Panc1 (cell line): Measurements from ENCODE around the gene PDLIM7. TPM values are rescaled to one million over a fixed set of nuclear protein-coding genes. Genes with fewer than 3 reads are reported as not detected.
A peak's percentile ranks its signal among the peaks of the same experiment; 100 is the strongest.

ENCODE experiments used
- ATAC-seq: fragments of 200-7000 bp; cut with Tn5 transposase; 2 replicates; pipeline ENCODE4 v1.9.1; 2020; ENCODE audit warnings: mild to moderate bottlenecking, moderate library complexity
- BruUV-seq: library from RNA; stranded (reverse); fragments of 400-500 nt; replicated peaks from 2 replicates; lab custom pipeline; 2021; lab: Mats Ljungman, UMichigan
- CTCF ChIA-PET: fragments of 300-600 bp; sonication (Branson Sonifier 250); formaldehyde crosslinking; loops from one replicate; lab custom pipeline; 2022; ENCODE audit warnings: antibody characterized with exemption; lab: Charles Lee
- POLR2A ChIA-PET: fragments of 300-600 bp; sonication (Branson Sonifier 250); formaldehyde crosslinking; loops from one replicate; lab custom pipeline; 2022; ENCODE audit warnings: antibody characterized with exemption; lab: Charles Lee
- DNase-seq: peaks from one replicate; pipeline ENCODE4 v3.0.0-alpha.2; 2010; ENCODE audit warnings: low read depth, low spot score
- H3K27ac ChIP-seq: 2 replicates; pipeline ENCODE4 v1.5.1; 2011; ENCODE audit warnings: mild to moderate bottlenecking, low read length, inconsistent platforms
- H3K27me3 ChIP-seq: fragments of 200-500 bp; sonication (Bioruptor generic); 2 replicates; pipeline ENCODE4 v1.6.0; 2014; ENCODE audit warnings: low read length, inconsistent platforms; ENCODE audit not compliant: control insufficient read depth, insufficient read depth
- H3K36me3 ChIP-seq: fragments of 200-500 bp; sonication (Bioruptor generic); 2 replicates; pipeline ENCODE4 v1.5.1; 2014; ENCODE audit warnings: inconsistent platforms, mild to moderate bottlenecking, low read length, moderate library complexity; ENCODE audit not compliant: control insufficient read depth, insufficient read depth
- H3K4me1 ChIP-seq: 2 replicates; pipeline ENCODE4 v1.5.1; 2011; ENCODE audit warnings: inconsistent platforms, mild to moderate bottlenecking, low read length, moderate library complexity; ENCODE audit not compliant: control insufficient read depth, insufficient read depth
- H3K4me3 ChIP-seq, 2 experiments: 2 replicates each; pipeline ENCODE4 v1.5.1; 2011 to 2012; ENCODE audit warnings: low read depth in 2 of 2, low read length in 2 of 2, mild to moderate bottlenecking in 2 of 2, inconsistent platforms in 1 of 2, moderate library complexity in 1 of 2
- H3K9me3 ChIP-seq: fragments of 200-500 bp; sonication (Bioruptor generic); 2 replicates; pipeline ENCODE4 v1.5.1; 2014; ENCODE audit warnings: low read depth, mild to moderate bottlenecking, inconsistent platforms, low read length, moderate library complexity; ENCODE audit not compliant: control insufficient read depth, insufficient read depth
- CTCF ChIP-seq: fragments of 450-650 bp; IDR thresholded peaks from 2 replicates; pipeline ENCODE4 v1.5.1; 2017; ENCODE audit warnings: mild to moderate bottlenecking
- POLR2AphosphoS5 ChIP-seq: IDR thresholded peaks from 2 replicates; pipeline ENCODE4 v1.6.1; 2012; ENCODE audit warnings: mild to moderate bottlenecking, low read depth, low read length, moderate library complexity
- SIN3A ChIP-seq: IDR thresholded peaks from 2 replicates; pipeline ENCODE4 v1.6.1; 2012; ENCODE audit warnings: low read depth, mild to moderate bottlenecking, low read length, moderate library complexity, borderline replicate concordance; ENCODE audit not compliant: insufficient read depth
- TCF7L2 ChIP-seq: IDR thresholded peaks from 2 replicates; pipeline ENCODE4 v1.6.1; 2011; ENCODE audit warnings: mild to moderate bottlenecking, low read depth, low read length, inconsistent platforms
- in situ Hi-C: cut with HindIII; loops from 2 replicates; pipeline ENCODE4 v1.10.0; 2016; ENCODE audit warnings: low sequenced_read_pairs, low pct_unique_long_range_greater_than_20kb
- intact Hi-C: fragments of 100-400 bp; cut with micrococcal nuclease; formaldehyde crosslinking; loops from one replicate; pipeline ENCODE4 v1.10.0; 2022; ENCODE audit not compliant: unreplicated experiment
- total RNA-seq: library from RNA; stranded (reverse); gene quantifications from one replicate; pipeline ENCODE4 v1.2.1, GENCODE V29; 2021; ENCODE audit not compliant: unreplicated experiment
- TF ChIP-seq, protein P1 (sequence below), 2 experiments: IDR thresholded peaks; 2 replicates each; pipeline ENCODE4 v1.6.1; 2011 to 2012; ENCODE audit warnings: low read depth in 2 of 2, control low read depth in 1 of 2, low read length in 1 of 2, mild to moderate bottlenecking in 1 of 2, moderate library complexity in 1 of 2; ENCODE audit not compliant: insufficient read depth in 1 of 2

The PDLIM7 gene
- total RNA-seq, 1 experiment from 2014 or later, result 62.9 TPM

- H3K36me3 ChIP-seq, result peaks cover 3% of the 10 kb centered on the region; the same call in 1 of the 2 replicates
- TF ChIP-seq CTCF, result no peak
- no peak for TF ChIP-seq TCF7L2
- no peak for TF ChIP-seq SIN3A
- TF ChIP-seq POLR2AphosphoS5, result no peak
- TF ChIP-seq, protein P1, sequence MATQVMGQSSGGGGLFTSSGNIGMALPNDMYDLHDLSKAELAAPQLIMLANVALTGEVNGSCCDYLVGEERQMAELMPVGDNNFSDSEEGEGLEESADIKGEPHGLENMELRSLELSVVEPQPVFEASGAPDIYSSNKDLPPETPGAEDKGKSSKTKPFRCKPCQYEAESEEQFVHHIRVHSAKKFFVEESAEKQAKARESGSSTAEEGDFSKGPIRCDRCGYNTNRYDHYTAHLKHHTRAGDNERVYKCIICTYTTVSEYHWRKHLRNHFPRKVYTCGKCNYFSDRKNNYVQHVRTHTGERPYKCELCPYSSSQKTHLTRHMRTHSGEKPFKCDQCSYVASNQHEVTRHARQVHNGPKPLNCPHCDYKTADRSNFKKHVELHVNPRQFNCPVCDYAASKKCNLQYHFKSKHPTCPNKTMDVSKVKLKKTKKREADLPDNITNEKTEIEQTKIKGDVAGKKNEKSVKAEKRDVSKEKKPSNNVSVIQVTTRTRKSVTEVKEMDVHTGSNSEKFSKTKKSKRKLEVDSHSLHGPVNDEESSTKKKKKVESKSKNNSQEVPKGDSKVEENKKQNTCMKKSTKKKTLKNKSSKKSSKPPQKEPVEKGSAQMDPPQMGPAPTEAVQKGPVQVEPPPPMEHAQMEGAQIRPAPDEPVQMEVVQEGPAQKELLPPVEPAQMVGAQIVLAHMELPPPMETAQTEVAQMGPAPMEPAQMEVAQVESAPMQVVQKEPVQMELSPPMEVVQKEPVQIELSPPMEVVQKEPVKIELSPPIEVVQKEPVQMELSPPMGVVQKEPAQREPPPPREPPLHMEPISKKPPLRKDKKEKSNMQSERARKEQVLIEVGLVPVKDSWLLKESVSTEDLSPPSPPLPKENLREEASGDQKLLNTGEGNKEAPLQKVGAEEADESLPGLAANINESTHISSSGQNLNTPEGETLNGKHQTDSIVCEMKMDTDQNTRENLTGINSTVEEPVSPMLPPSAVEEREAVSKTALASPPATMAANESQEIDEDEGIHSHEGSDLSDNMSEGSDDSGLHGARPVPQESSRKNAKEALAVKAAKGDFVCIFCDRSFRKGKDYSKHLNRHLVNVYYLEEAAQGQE (IDR thresholded peaks at IDR 0.05; ENCODE audit: insufficient read depth in 1 of 2, low read depth in 2 of 2, low read length in 1 of 2), result no peak
- no peak overlapping the region for H3K4me3 ChIP-seq
- H3K9me3 ChIP-seq, result no peaks in the 10 kb centered on the region
- ATAC-seq (no peak), DNase-seq (no peak)
- CTCF ChIA-PET, result interaction anchor here (0.6 kb wide), 1 partner anchor 327 kb away, joined by 8 read pairs; no protein-coding TSS in a partner anchor
- no peaks in the 10 kb centered on the region for H3K27me3 ChIP-seq
- BruUV-seq, result no TSS peak
- POLR2A ChIA-PET, result no interaction called here
- in situ Hi-C loops (no loop called here), intact Hi-C loops (no loop called here)
- peaks cover 20% of the 10 kb centered on the region for H3K4me1 ChIP-seq
- H3K27ac ChIP-seq, result no peak overlapping the region
Measured at GRCh38 chr5:177490311-177490991, 7.0 kb downstream of the PDLIM7 start.

DNA sequence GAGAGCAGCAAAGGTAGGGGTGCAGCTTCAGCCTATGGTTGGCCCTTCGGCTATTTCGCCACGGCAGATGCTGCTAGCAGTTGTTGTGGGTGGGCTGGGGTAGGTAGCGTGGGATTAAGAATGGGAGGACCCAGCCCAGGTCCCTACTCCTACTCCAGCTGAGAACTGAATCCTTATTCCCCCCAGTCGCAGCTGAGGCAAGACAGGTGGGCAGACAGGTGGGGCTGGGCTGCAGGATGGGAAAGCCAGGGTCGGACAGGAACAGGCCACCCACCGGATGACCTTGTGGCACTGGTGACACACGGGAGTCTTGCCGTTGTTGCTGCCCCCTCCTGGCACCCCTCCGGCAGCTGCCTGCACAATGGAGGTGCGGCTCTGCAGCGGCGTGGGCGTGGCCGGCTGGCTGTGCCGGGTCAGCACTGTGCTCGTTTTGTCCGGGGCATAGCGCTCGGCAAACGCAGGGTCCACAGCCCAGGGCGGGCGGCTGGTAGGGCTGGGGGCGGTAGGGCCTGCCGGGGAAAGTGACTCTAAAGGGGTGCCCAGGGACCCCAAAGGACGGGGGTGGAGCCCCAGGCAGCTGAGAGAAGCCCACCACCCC, 8.2 kb downstream of the PDLIM7 start:
- no peak for DNase-seq
- Histone ChIP-seq H3K27me3 (no peaks in the 10 kb centered on the region), H3K36me3 (peaks cover 3% of the 10 kb centered on the region; the same call in 1 of the 2 replicates), H3K27ac (no peak overlapping the region), H3K4me3 (no peak overlapping the region), H3K4me1 (peaks cover 7% of the 10 kb centered on the region), H3K9me3 (no peaks in the 10 kb centered on the region)
- in situ Hi-C loops (no loop called here), intact Hi-C loops (no loop called here)
- POLR2A ChIA-PET, result interaction anchor here (1.0 kb wide), 1 partner anchor 86 kb away, joined by 7 read pairs; no protein-coding TSS in a partner anchor
- BruUV-seq, result no TSS peak
- CTCF ChIA-PET, result no interaction called here
- ATAC-seq, result 0 out of 2 replicates have a peak, but pooled peaks have one; percentile 17
- TF ChIP-seq POLR2AphosphoS5 (no peak), TCF7L2 (no peak), CTCF (no peak; the same call in 1 of the 2 replicates), SIN3A (no peak)
- TF ChIP-seq, protein P1 (IDR thresholded peaks at IDR 0.05; ENCODE audit: insufficient read depth in 1 of 2, low read depth in 2 of 2, low read length in 1 of 2), result no peak
